Adrenal gland (tissue), 5 donors: ENCODE data around the gene COQ4.

Experiments
- CTCF ChIP-seq, 6 experiments: fragments of 450-650 bp in 4 of 6; fragments of 200-600 bp in 2 of 6; sonication (generic) in 1 of 6; IDR thresholded peaks; 1 replicate in 5 of 6; 2 replicates in 1 of 6; pipeline versions ENCODE4 v1.5.1 to v1.8.0; 2016 to 2021; ENCODE audit warnings: antibody characterized with exemption in 6 of 6, mild to moderate bottlenecking in 2 of 6, moderate library complexity in 1 of 6
- POLR2A ChIP-seq, 2 donors: fragments of 450-650 bp; IDR thresholded peaks; one replicate each; pipeline ENCODE4 v1.6.1; 2017; ENCODE audit warnings: antibody characterized with exemption in 2 of 2, mild to moderate bottlenecking in 2 of 2, moderate library complexity in 1 of 2
- donor health status: DM: no; HTN: no; CAD: no.

GRCh38 chr9:128370367-128370751 lies 47.7 kb downstream of the COQ4 start:
- no peak for TF ChIP-seq CTCF (IDR thresholded peaks at IDR 0.05)
- no peak for TF ChIP-seq POLR2A (IDR thresholded peaks at IDR 0.05)
